A549 (cell line): ENCODE measurements around the gene ACAD10. TPM values are rescaled to one million over a fixed set of nuclear protein-coding genes. Genes with fewer than 3 reads are reported as not detected.

Source experiments
- ATAC-seq, 2 experiments: fragments of 200-7000 bp in 1 of 2; fragments of >200 bp in 1 of 2; cut with Nextera tagmentation in 1 of 2; cut with Tn5 transposase in 1 of 2; 3 replicates each; pipeline versions ENCODE4 v1.8.0 to v1.9.1; 2018 to 2020; ENCODE audit warnings: mild to moderate bottlenecking in 1 of 2, moderate library complexity in 1 of 2
- CTCF ChIA-PET: fragments of 300-600 bp; sonication (Branson Sonifier 250); formaldehyde crosslinking; extraction: SDS; loops from one replicate; lab custom pipeline; 2021; ENCODE audit warnings: antibody characterized with exemption, inconsistent platforms; lab: Yijun Ruan, JAX
- POLR2A ChIA-PET: fragments of 350-600 bp; formaldehyde crosslinking; extraction: SDS; loops from one replicate; lab custom pipeline; 2021; ENCODE audit warnings: antibody characterized with exemption, inconsistent platforms; lab: Yijun Ruan, JAX
- DNase-seq, 2 experiments: peaks; one replicate each; pipeline versions ENCODE4 v3.0.0 to v3.0.0-alpha.2; 2011 to 2016; ENCODE audit warnings: low read depth in 1 of 2, low spot score in 1 of 2
- FAIRE-seq: peaks from 2 replicates; lab custom pipeline; 2011; peaks lifted over from hg19 to GRCh38; lab: Jason Lieb, UNC
- H3K27ac ChIP-seq, 2 experiments: fragments of >200 bp; sonication (Bioruptor Twin); formaldehyde crosslinking; 3 replicates each; pipeline ENCODE4 v1.5.1; 2016 to 2017
- H3K4me1 ChIP-seq: fragments of >200 bp; sonication (Bioruptor Twin); formaldehyde crosslinking; 3 replicates; pipeline ENCODE4 v1.6.1; 2016
- H3K4me2 ChIP-seq: fragments of >200 bp; sonication (Bioruptor Twin); formaldehyde crosslinking; 3 replicates; pipeline ENCODE4 v1.6.1; 2016
- H3K4me3 ChIP-seq: fragments of >200 bp; sonication (Bioruptor Twin); formaldehyde crosslinking; 3 replicates; pipeline ENCODE4 v1.5.1; 2016
- H3K9me3 ChIP-seq: fragments of >200 bp; sonication (Bioruptor Twin); formaldehyde crosslinking; 3 replicates; pipeline ENCODE4 v1.6.1; 2016
- ATOH8 ChIP-seq: fragments of 250-450 bp; sonication (Bioruptor Pico); IDR thresholded peaks from 2 replicates; pipeline ENCODE4 v1.5.0; 2020; ENCODE audit warnings: low read depth, mild to moderate bottlenecking, moderate library complexity
- BCL3 ChIP-seq: fragments of >200 bp; sonication (Bioruptor Twin); formaldehyde crosslinking; IDR thresholded peaks from 3 replicates; pipeline ENCODE4 v1.6.1; 2016
- EHF ChIP-seq: fragments of 250-450 bp; sonication (Bioruptor Pico); IDR thresholded peaks from 2 replicates; pipeline ENCODE4 v1.5.0; 2020; ENCODE audit warnings: mild to moderate bottlenecking
- FOSB ChIP-seq: fragments of 250-450 bp; sonication (Bioruptor Pico); IDR thresholded peaks from 2 replicates; pipeline ENCODE4 v1.5.0; 2020; ENCODE audit warnings: mild to moderate bottlenecking, moderate library complexity
- FOSL2 ChIP-seq, 2 experiments: fragments of 450-650 bp in 1 of 2; fragments of >200 bp in 1 of 2; sonication (Bioruptor Twin) in 1 of 2; formaldehyde crosslinking; IDR thresholded peaks; 2 replicates each; pipeline versions ENCODE4 v1.5.0 to v1.6.1; 2016 to 2020; ENCODE audit warnings: mild to moderate bottlenecking in 1 of 2, moderate library complexity in 1 of 2
- FOXS1 ChIP-seq: fragments of 250-450 bp; sonication (Bioruptor Pico); IDR thresholded peaks from 2 replicates; pipeline ENCODE4 v1.5.0; 2020; ENCODE audit warnings: mild to moderate bottlenecking, moderate library complexity
- HOXB5 ChIP-seq: fragments of 250-450 bp; sonication (Bioruptor Pico); IDR thresholded peaks from 2 replicates; pipeline ENCODE4 v1.5.0; 2020; ENCODE audit warnings: mild to moderate bottlenecking, moderate library complexity
- JUNB ChIP-seq: fragments of >200 bp; sonication (Bioruptor Twin); formaldehyde crosslinking; IDR thresholded peaks from 2 replicates; pipeline ENCODE4 v1.6.1; 2016
- MAX ChIP-seq: IDR thresholded peaks from 2 replicates; pipeline ENCODE4 v1.6.1; 2012
- NFE2L2 ChIP-seq: fragments of 150-350 bp; conservative IDR thresholded peaks from 2 replicates; pipeline ENCODE4 v1.6.1; 2014; ENCODE audit warnings: low read length
- PHF8 ChIP-seq: fragments of 200-600 bp; sonication (generic); IDR thresholded peaks from 2 replicates; pipeline ENCODE4 v1.6.1; 2016; ENCODE audit warnings: low read depth, mild to moderate bottlenecking, antibody characterized with exemption, moderate library complexity, borderline replicate concordance
- POLR2A ChIP-seq: IDR thresholded peaks from 2 replicates; pipeline ENCODE4 v1.6.1; 2012; ENCODE audit warnings: mild to moderate bottlenecking, low read length
- POLR2AphosphoS2 ChIP-seq: conservative IDR thresholded peaks from 2 replicates; pipeline ENCODE4 v1.6.1; 2012; ENCODE audit warnings: low read length, improper control_type of control experiment, inconsistent platforms
- REST ChIP-seq: fragments of 200-600 bp; sonication (generic); IDR thresholded peaks from 2 replicates; pipeline ENCODE4 v1.6.1; 2016; ENCODE audit warnings: antibody characterized with exemption, mild to moderate bottlenecking, moderate library complexity
- SREBF2 ChIP-seq: fragments of 450-650 bp; IDR thresholded peaks from 2 replicates; pipeline ENCODE4 v1.6.1; 2014; ENCODE audit warnings: mild to moderate bottlenecking, moderate library complexity
- USF2 ChIP-seq: fragments of 450-650 bp; IDR thresholded peaks from 2 replicates; pipeline ENCODE4 v1.6.1; 2014; ENCODE audit warnings: antibody characterized with exemption
- ZC3H11A ChIP-seq: fragments of 450-650 bp; IDR thresholded peaks from 2 replicates; pipeline ENCODE4 v1.6.1; 2014; ENCODE audit warnings: antibody characterized with exemption, mild to moderate bottlenecking
- WGBS: methylation state at CpG from one replicate; pipeline ENCODE4 v1.1.6; 2017; ENCODE audit errors: missing lambda C conversion rate; 5-methylcytosine and 5-hydroxymethylcytosine counted together
- polyA plus RNA-seq, 4 experiments: library from polyadenylated mRNA; depleted of rRNA in 3 of 4; stranded (reverse); fragments of >200 nt; fragmentation: RNase III in 1 of 4; extraction: RNeasy Plus Mini Kit Qiagen cat#74134 plus additional on column Dnase treatment in 1 of 4; gene quantifications; 2 replicates in 3 of 4; 3 replicates in 1 of 4; pipeline ENCODE4 v1.2.3, GENCODE V29; 2011 to 2017

Gene ACAD10
- polyA plus RNA-seq, 2 of the 4 experiments (the other 2 are of a cell fraction): 15.1 to 22.0 TPM

GRCh38 chr12:111799758-111800157, 113.9 kb downstream of the ACAD10 start:
- Histone ChIP-seq H3K27ac (no peak overlapping the region), H3K4me1 (no peaks in the 10 kb centered on the region), H3K4me2 (no peak overlapping the region), H3K4me3 (no peak overlapping the region), H3K9me3 (no peaks in the 10 kb centered on the region)
- POLR2A ChIA-PET: no interaction called here
- TF ChIP-seq HOXB5: no peak
- TF ChIP-seq POLR2A: no peak
- no peak for TF ChIP-seq NFE2L2
- TF ChIP-seq ZC3H11A: no peak
- no peak for TF ChIP-seq JUNB
- no peak for TF ChIP-seq POLR2AphosphoS2
- CTCF ChIA-PET: interaction anchor here (1.0 to 5.8 kb wide), 5 partner anchors 9 to 46 kb away, joined by 3 to 25 read pairs (median 3); no protein-coding TSS in a partner anchor
- ATAC-seq (no peak), FAIRE-seq (no peak), DNase-seq (no peak)
- 90% methylated on average over 9 of the region's 9 CpGs for WGBS

GRCh38 chr12:111803038-111803626, 117.3 kb downstream of the ACAD10 start:
- ATAC-seq (no peak), DNase-seq (no peak), FAIRE-seq (no peak)
- POLR2A ChIA-PET: no interaction called here
- no peak overlapping the region for H3K4me3 ChIP-seq
- no peaks in the 10 kb centered on the region for H3K9me3 ChIP-seq
- no peak overlapping the region for H3K4me2 ChIP-seq
- H3K4me1 ChIP-seq: no peaks in the 10 kb centered on the region
- CTCF ChIA-PET: interaction anchor here (1.0 to 5.8 kb wide), 3 partner anchors 10 to 15 kb away, joined by 3 to 25 read pairs (median 4); no protein-coding TSS in a partner anchor
- 90% methylated on average over 6 of the region's 6 CpGs for WGBS
- TF ChIP-seq PHF8 (no peak), ATOH8 (CRISPR knock-in tag) (no peak), BCL3 (no peak), FOXS1 (CRISPR knock-in tag) (no peak), POLR2AphosphoS2 (no peak), JUNB (no peak)
- no peak overlapping the region for H3K27ac ChIP-seq

GRCh38 chr12:111803851-111804250, 118.0 kb downstream of the ACAD10 start:
- Histone ChIP-seq H3K27ac (no peak overlapping the region), H3K4me2 (no peak overlapping the region), H3K4me3 (no peak overlapping the region), H3K9me3 (no peaks in the 10 kb centered on the region), H3K4me1 (no peaks in the 10 kb centered on the region)
- ChIA-PET POLR2A (no interaction called here), CTCF (interaction anchor here (1.0 to 1.7 kb wide), 2 partner anchors 15 to 407 kb away, joined by 3 to 4 read pairs; no protein-coding TSS in a partner anchor)
- WGBS: 88% methylated on average over 6 of the region's 8 CpGs
- no peak for TF ChIP-seq REST
- TF ChIP-seq FOSB (CRISPR knock-in tag): no peak
- no peak for TF ChIP-seq MAX
- no peak for TF ChIP-seq EHF (CRISPR knock-in tag)
- no peak for TF ChIP-seq POLR2A
- no peak for TF ChIP-seq SREBF2
- TF ChIP-seq USF2: no peak
- no peak for TF ChIP-seq FOSL2 (IDR thresholded peaks at IDR 0.05)
- no peak for TF ChIP-seq FOSL2 (CRISPR knock-in tag; IDR thresholded peaks at IDR 0.05)
- FAIRE-seq (no peak), DNase-seq (no peak), ATAC-seq (no peak)
